Activated CD8-positive, alpha-beta T cell treated with anti-CD3 and anti-CD28 coated beads for 36 hours (primary cell): ENCODE measurements around the gene KCNE4. TPM values are rescaled to one million over a fixed set of nuclear protein-coding genes. Genes with fewer than 3 reads are reported as not detected.

Experiments
- ATAC-seq: fragments of 200-7000 bp; cut with Tn5 transposase; one replicate; pipeline ENCODE4 v1.10.0; 2021; ENCODE audit warnings: mild to moderate bottlenecking, moderate library complexity
- CTCF ChIA-PET: fragments of 350-600 bp; sonication (Branson Sonifier 250); formaldehyde crosslinking; loops from one replicate; lab custom pipeline; 2021; ENCODE audit warnings: antibody characterized with exemption; lab: Charles Lee
- POLR2A ChIA-PET: fragments of 350-600 bp; sonication (Branson Sonifier 250); formaldehyde crosslinking; loops from one replicate; lab custom pipeline; 2021; ENCODE audit warnings: antibody characterized with exemption; lab: Charles Lee
- DNase-seq: peaks from one replicate; pipeline ENCODE4 v3.0.0-alpha.2; 2020
- H3K27ac Mint-ChIP-seq: one replicate; pipeline ENCODE4 v1.8.0; 2021; ENCODE audit warnings: mild to moderate bottlenecking, mixed read lengths
- H3K27me3 Mint-ChIP-seq: one replicate; pipeline ENCODE4 v1.8.0; 2021; ENCODE audit warnings: mixed read lengths
- H3K36me3 Mint-ChIP-seq: one replicate; pipeline ENCODE4 v1.8.0; 2021; ENCODE audit warnings: low read depth, mixed read lengths
- H3K4me1 Mint-ChIP-seq: one replicate; pipeline ENCODE4 v1.8.0; 2021; ENCODE audit warnings: low read depth, mixed read lengths
- H3K4me3 Mint-ChIP-seq: one replicate; pipeline ENCODE4 v1.8.0; 2021; ENCODE audit warnings: mild to moderate bottlenecking, moderate library complexity, mixed read lengths
- H3K9me3 Mint-ChIP-seq: one replicate; pipeline ENCODE4 v1.8.0; 2021; ENCODE audit warnings: mixed read lengths
- CTCF ChIP-seq: fragments of 200-600 bp; IDR thresholded peaks from one replicate; pipeline ENCODE4 v1.8.0; 2022; ENCODE audit warnings: antibody characterized with exemption, mild to moderate bottlenecking
- intact Hi-C: fragments of 100-400 bp; cut with micrococcal nuclease; formaldehyde crosslinking; loops from one replicate; pipeline ENCODE4 v1.10.0; 2022
- total RNA-seq, 2 experiments: library from RNA; stranded (reverse); gene quantifications; one replicate each; pipeline ENCODE4 v1.2.3, GENCODE V29; 2021

KCNE4 gene
- total RNA-seq, 2 experiments from 2014 or later, result not detected

- H3K27me3 Mint-ChIP-seq, result peaks cover 2% of the 10 kb centered on the region
- intact Hi-C loops, result no loop called here
- ChIA-PET POLR2A (interaction anchor here (0.6 kb wide), 1 partner anchor 11 kb away, joined by 3 read pairs; no protein-coding TSS in a partner anchor), CTCF (no interaction called here)
- no peak overlapping the region for H3K4me3 Mint-ChIP-seq
- no peak for TF ChIP-seq CTCF
- DNase-seq, result no peak
- no peak overlapping the region for H3K27ac Mint-ChIP-seq
- no peaks in the 10 kb centered on the region for H3K4me1 Mint-ChIP-seq
- H3K9me3 Mint-ChIP-seq, result no peaks in the 10 kb centered on the region
- H3K36me3 Mint-ChIP-seq, result no peaks in the 10 kb centered on the region
- no peak for ATAC-seq
Measured at GRCh38 chr2:223060201-223060825, 8.3 kb downstream of the KCNE4 start.

GRCh38 chr2:223062396-223062795, 10.4 kb downstream of the KCNE4 start:
- Mint-ChIP-seq H3K27me3 (peaks cover 2% of the 10 kb centered on the region), H3K4me1 (no peaks in the 10 kb centered on the region), H3K9me3 (no peaks in the 10 kb centered on the region), H3K27ac (no peak overlapping the region), H3K36me3 (no peaks in the 10 kb centered on the region), H3K4me3 (no peak overlapping the region)
- DNase-seq, result no peak
- TF ChIP-seq CTCF, result no peak
- intact Hi-C loops, result no loop called here
- CTCF ChIA-PET, result no interaction called here
- POLR2A ChIA-PET, result no interaction called here
- no peak for ATAC-seq

GRCh38 chr2:223065107-223065506, 13.1 kb downstream of the KCNE4 start:
- no peak for DNase-seq
- Mint-ChIP-seq H3K27me3 (peaks cover 2% of the 10 kb centered on the region), H3K27ac (no peak overlapping the region), H3K4me1 (no peaks in the 10 kb centered on the region), H3K9me3 (no peaks in the 10 kb centered on the region), H3K4me3 (no peak overlapping the region), H3K36me3 (no peaks in the 10 kb centered on the region)
- no peak for TF ChIP-seq CTCF
- ChIA-PET POLR2A (no interaction called here), CTCF (no interaction called here)
- intact Hi-C loops, result no loop called here
- ATAC-seq, result no peak

- CTCF ChIA-PET, result no interaction called here
Measured at GRCh38 chr2:223066721-223067120, 14.7 kb downstream of the KCNE4 start.

More at GRCh38 chr2:223066721-223067120, 14.7 kb downstream of the KCNE4 start:
- ATAC-seq (no peak), DNase-seq (no peak)
- Mint-ChIP-seq H3K9me3 (no peaks in the 10 kb centered on the region), H3K27ac (no peak overlapping the region), H3K4me1 (no peaks in the 10 kb centered on the region), H3K36me3 (no peaks in the 10 kb centered on the region), H3K4me3 (no peak overlapping the region), H3K27me3 (no peaks in the 10 kb centered on the region)
- POLR2A ChIA-PET, result no interaction called here
- intact Hi-C loops, result no loop called here
- TF ChIP-seq CTCF, result no peak
